Germinal center (tissue), 1 donor: Measurements from ENCODE around the gene DOCK8.
A peak's percentile ranks its signal among the peaks of the same experiment; 100 is the strongest.
"Not testable (repeated sequence)": the region's sequence is repeated elsewhere in the genome, so short reads cannot be mapped to it uniquely, and the experiment has no call there.

Source experiments
- DNase-seq: peaks from one replicate; pipeline ENCODE4 v3.0.0; 2012; ENCODE audit warnings: mixed read lengths, low spot score

DOCK8 gene

DNA sequence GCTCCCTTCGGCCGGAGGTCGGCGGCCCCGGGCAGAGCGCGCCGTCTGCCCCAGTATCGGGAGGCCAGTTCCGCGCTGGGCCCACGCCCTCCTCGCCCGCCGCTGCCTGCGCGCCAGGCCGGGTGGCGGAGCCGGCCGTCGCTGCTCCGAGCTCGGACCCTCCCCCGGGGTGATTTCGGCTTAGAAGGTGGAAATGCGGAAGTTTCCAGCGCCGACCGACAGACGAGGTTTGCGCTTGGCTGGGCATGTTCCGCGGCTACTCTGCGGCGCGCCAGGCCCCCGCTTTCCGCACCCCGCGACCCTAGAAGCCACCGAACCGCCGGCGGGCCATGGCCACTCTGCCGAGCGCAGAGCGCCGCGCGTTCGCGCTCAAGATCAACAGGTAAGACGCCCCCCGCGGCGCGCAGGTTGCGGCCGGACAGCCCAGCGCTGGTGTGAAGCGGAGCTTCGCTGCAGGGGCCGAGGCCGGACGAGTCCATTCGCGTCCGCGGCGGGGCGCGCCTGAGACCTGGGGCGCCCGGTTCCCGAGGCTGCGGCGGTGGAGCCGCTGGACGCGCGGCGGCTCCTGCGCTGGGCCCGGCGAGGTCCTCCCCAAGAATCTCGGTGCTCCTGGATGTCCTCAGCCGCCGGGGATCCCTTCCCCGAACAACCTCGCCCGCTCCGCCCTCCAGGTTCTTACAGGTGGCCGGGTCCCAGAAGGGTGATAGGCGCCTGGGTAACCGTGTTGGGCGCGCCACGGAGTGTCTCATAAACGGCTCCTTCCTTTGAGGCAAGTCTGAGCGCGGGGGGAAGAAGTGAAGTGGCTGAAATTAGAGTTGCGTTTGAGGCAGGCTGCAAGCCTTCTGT is at the start of gene DOCK8:
TSS of gene DOCK8 (plus strand) at position 218 of the 846 bp plus-strand sequence. CDS start at position 330, 112 bp downstream.
- DNase-seq = peak; percentile 81

DNA sequence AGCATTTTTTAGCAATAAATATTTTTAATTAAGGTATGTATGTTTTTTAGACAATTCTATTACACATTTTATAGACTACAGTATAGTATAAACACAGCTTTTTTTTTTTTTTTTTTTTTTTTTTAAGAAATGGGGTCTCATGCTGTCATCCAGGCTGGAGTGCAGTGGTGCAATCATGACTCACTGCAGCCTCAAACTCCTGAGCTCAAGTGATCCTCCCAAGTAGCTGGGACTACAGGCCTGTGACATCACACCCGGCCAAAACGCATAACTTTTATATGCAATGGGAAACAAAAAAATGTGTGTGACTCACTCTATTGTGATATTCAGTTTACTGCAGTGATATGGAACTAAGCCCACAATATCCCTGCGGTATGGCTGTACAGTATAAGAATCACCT is 44.9 kb upstream of the DOCK8 start:
- not testable (repeated sequence) for DNase-seq

DNA sequence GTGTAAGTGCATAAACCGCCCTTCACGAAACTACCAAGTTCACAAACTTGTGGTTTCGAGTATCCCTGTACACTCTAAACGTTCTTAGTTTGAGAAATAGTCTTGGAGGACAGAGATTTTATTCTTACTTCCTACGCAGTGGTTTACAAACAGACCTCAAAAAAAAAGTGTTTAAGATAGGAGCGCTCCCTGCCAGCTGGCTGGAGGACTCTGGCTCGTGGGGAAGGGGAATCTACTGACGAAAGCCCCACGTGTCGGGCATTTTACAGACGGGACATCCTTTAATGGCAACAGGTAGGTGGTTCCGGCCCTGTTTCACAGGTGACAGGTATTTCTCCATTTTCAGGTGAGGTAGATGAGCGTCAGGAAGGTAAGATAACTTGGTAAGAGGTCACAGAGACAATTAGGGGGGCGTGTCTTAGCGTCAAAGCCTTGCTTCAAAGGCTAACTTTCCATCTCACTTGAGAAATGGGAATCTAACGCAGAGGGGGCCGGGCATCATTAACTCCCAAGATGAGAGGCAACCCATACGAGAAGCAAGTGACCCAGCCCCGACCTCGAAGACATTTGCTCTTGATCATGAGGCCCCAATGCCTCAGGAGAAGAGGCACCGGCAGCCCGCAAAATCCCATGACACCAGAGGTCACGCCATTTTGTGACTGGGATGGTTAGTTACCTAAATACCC is 36.4 kb upstream of the DOCK8 start:
- DNase-seq = not testable (repeated sequence)

DNA sequence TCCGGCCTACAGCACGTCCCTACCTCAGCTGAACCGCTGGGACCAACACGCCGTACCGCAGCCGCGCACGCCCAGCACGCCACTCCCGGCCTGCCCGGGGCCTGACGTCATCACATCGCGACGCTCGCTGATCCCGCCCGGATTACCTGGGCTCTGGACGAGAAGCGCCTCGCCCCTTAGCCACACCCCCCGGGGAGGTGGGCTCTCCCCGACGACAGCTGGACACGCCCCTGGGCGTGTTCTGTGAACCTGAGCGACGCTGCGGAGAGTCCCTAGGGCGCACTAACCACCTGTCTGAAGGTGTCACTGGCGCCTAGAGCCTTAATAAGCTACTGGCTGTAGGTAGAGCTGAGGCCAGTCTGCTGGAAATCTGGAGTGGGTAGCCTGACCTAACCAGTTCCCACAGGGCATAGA is 35.7 kb upstream of the DOCK8 start, which contains the start of gene ZNG1A:
TSS of gene ZNG1A (minus strand) at position 87 of the 414 bp plus-strand sequence. CDS start 87 bp downstream, outside the sequence.
- not testable (repeated sequence) for DNase-seq

DNA sequence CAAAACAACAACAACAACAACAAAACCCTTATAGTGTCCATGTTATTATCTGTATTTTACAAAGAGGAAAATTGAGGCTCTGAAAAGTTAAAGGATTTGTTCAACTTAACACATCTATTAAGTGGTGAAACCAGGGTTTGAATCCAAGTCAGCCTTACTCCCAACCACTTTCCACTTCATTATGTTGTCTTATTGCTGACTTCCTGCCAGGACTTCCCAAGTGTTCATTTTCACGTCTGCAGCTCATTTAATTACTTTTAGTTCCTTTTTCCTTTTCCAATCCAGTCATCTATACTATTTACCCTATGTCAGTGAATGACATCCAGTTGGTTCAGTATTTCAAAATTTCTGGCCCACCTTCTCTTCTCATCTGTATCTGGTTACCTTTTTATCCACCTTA is 15.1 kb upstream of the DOCK8 start:
- not testable (repeated sequence) for DNase-seq

DNA sequence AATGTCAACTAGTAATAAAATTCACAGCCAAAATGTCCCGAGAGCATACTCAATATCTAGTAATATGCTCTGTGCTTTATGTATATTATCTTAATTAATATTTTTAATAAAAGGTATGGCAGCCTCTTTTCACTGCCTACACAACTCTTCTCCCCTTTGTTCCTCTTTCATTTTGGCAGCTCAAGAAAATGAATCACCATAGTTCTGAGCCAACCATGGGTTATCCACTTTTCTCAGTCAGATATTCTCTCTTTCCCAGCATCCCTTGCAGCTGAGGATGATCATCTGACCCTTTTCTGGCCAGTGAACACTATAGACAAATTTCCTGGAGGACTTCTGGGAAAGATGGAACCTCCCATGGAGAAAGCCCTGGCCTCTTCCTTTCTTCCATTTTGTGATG is 8.2 kb upstream of the DOCK8 start:
- DNase-seq = no peak

DNA sequence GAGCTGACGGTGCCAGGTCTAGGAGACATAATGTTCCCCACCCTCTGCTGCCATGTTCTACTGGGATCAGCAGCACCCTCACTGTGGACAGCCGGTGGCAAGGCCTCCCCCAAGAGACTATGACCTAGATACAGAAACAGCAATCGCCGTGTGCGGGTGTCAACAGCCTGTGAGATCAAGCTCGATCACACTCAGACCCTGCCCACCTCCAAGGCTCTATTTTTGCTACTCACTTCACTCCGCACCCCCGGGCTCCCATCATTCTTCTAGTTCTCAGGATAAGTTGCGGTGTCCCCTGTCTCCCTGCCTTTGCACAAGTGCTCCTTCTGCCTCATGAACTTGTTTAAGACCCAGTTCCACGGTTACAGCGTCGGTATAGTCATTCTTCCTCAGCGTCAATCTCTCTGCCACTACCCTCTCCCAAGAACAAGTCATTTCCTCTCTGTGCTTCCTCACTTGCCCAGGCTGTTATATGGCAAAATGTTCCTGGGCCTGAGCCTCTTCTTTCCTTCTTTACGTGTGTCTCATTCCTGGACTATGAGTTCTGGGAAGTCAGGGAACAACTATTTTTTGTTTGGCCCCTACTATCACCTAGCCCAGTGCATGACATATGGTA is 5.4 kb upstream of the DOCK8 start:
- no peak for DNase-seq

DNA sequence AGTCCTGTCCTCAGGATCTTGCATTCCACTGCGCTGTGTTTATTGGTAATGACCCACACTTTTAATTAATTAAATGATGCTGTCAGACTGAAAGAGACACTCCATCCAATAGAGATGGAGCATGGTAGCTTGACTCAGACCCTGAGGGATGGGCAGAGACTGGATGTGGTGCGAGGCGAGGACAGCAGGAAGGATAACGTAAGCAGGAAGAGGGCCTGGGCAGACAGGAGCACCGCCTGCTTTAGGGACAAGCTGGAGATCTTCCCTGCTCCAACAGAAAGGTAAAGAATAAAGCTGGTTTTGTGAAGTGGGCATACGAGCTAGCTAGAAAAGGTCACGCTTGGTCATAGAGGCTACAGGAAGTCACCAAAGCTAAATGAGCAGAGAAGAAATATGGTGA is 3.6 kb upstream of the DOCK8 start:
- no peak for DNase-seq

DNA sequence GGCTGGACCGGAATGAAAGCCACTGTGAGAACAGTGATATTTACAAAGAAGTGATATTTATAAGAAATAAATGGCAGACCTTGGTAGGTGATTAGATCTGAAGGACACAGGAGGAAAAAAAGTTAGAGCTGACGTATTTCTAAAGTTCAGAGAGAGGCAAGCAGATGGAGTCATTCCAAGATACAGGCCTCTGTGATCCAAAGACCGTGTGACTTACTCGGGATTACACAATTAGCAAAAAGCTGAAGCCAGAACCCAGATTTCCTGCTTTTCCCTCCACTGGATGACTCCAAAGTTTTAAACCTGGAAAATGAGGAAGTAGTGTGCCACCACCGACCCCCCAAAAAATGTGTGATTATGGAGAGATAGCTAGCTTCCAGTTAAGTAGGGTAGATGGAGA is 3.1 kb upstream of the DOCK8 start:
- no peak for DNase-seq

DNA sequence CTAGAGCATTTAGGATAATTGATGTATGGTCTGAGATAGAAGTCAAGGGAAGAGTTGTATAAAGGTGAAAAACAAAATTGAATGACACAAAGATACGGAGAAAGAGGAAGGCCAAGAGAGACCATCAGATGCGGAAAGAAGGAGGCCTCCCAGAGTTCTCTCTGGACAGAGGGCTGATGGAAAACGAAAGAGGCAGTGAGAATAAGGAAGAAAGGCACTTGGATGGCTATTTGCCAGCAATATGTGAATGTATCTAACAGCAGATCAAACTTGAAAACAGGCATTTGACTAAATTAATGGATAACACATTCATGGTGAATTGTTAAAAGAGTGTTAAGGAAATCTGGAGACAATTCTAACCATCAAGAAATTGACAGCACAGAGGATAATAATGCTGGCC is 2.4 kb upstream of the DOCK8 start:
- no peak for DNase-seq

DNA sequence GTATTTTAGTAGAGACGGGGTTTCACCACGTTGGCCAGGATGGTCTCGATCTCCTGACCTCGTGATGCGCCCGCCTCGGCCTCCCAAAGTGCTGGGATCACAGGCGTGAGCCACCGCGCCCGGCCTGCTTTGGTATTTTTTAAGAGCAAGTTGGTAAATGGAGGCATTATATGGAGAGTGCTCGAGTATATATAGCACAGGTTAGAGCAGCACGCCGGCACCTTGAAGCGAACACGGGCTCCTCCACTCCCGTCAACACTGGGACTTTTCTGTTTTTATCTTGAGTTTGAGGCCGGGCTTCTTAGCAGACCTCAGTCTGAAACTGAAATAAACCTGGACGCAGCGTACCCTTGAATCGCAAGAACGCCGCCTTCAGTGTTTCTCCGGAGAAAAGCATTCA is 764 bp upstream of the DOCK8 start:
- DNase-seq = not testable (repeated sequence)

DNA sequence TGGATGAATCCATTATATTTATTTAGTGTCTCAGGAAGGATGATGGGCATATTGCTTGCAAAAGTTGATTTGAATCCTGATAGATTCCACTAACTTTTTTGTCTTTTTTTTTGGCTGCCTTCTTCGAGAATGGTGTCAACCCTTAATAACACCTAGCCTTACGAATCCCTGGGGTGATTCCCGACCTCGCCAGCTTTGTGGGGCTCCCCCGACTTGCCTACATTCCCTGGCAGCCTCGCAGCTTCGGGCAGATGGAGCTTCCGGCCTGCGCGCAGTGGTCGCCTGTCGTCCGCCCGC is 366 bp upstream of the DOCK8 start:
- DNase-seq = no peak

DNA sequence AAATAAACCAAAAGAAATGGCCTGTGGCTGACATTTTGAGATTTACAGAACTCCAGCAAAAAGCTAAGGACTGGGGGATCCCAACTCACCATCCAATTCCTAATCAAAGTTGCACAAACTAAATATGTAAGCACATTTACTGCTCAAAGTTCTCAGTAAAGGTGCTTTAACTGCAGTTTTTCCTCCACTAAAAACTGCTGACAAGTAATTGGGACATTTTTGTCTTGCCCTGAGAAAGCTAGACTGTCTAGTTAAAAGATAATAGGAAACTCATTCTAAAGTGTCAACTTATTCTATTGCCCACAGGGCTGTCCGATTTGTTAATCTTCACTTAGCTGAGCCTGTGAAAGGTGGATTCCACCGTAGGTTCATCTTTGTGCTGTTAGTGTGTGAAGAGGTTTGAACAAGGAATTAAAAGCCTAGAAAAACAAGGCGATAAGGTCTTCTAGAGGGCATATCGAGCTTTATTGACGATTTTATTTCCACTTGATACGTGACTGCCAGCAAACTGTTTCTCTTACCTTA is 1.0 kb downstream of the DOCK8 start:
- DNase-seq = no peak

DNA sequence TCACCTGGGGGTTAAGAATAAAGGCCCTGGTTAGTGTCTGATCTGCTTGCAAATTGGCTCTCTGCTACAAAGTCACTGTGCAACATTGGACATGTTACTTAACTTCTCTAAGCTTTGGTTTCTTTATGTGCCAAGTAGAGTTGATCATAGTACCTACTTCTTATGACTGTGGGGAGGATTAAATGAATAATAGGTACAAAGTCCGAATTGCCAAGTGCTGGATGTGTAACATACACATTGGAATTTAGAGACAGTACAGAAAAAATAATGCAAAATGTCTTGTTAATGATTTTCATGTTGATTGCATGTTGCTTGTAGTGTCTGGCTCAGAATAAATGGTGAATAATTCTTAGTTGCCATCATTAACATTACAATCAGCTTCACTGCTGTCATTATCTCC is 2.2 kb downstream of the DOCK8 start:
- DNase-seq = no peak

DNA sequence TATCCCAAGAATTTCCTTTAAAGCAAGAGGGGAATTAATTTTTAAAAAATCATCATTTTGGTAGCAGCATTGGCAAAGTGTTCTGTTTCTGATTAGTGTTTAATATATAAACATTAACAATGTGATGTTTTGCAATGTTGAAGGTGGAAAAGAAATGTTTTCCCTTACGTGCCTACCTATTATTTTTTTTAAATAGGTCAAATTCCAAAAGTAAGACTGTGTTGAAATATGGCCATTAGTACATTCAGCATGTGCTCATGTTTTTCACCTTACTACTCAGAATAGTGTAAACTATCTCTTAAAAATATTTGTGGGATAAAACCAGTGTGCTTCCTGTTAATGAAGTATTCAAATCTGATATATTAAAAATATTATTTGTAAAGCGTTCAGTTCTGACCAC is 3.3 kb downstream of the DOCK8 start:
- DNase-seq = no peak

DNA sequence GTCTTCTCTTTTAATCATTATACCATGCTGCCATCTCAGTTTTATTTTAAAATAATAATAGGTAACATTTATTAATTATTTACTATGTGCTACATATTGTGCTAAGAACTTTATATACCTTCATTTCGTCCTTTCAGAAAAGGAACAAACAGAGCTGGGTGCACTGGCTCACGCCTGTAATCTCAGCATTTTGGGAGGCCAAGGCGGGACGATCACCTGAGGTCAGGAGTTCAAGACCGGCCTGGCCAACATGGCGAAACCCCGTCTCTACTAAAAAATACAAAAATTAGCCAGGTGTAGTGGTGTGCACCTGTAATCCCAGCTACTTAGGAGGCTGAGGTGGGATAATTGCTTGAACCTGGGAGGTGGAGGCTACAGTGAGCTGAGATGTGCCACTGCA is 4.4 kb downstream of the DOCK8 start:
- DNase-seq = not testable (repeated sequence)

DNA sequence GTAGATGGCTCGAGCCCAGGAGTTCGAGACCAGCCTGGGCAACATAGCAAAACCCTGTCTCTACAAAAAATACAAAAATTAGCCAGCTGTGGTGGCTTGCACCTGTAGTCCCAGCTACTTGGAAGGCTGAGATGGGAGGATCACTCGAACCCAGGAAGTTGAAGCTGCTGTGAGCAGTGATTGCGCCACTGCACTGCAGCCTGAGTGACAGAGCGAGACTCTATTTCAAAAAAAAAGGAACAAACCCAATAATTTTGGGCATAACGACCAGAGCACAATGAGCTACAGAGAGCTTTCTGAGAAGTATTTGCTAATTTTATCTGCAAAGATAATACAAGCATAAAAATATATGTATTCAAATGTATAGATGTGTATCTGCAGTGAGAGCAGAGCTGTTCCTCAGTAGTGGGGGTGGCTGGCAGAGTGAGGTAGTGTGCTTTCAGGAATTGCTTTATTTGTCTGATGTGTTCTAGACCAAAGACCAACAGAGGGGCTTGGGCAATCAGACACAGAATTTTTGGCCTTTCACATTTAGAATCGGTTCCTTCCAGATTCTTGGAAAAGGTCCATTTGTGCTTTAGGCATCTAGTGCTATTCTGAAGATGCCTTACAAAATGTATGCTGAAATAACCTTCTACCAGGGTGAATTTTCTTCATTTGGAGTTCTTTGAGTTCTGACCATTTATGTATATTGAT is 5.2 kb downstream of the DOCK8 start:
- DNase-seq = no peak

DNA sequence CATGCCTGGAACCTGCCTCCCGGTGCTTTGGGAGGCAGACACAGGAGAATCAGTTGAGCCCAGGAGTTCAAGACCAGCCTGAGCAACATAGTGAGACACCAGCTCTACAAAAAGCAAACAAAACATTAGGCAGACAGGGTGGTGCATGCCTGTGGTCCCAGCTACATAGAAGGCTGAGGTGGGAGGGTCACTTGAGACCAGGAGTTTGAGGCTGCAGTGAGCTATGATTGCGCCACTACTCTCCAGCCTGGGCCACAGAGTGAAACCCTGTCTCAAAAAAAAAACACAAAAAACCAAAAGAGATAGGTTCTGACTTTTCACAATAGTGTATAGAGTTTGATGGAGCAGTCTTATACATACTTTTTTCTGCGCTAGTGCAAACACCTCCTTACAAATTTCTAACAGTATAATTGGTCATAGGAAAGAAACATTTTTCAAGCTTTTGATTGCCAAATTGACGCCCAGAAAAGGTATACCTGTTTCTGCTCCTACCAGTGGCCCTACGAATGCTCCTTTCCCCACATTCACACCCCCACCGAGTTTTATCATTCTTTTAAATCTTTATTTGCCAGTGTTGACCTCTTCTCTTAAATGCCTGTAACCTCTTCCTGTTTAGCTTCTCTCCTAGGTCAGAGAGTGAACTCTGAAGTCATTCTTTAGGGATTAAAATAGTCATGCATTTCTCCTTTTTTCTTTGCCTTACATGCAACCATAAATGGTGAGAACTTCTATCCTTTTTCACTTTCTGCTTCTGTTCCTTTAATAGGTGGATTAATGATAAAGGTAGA is 7.5 kb downstream of the DOCK8 start:
- DNase-seq = no peak

DNA sequence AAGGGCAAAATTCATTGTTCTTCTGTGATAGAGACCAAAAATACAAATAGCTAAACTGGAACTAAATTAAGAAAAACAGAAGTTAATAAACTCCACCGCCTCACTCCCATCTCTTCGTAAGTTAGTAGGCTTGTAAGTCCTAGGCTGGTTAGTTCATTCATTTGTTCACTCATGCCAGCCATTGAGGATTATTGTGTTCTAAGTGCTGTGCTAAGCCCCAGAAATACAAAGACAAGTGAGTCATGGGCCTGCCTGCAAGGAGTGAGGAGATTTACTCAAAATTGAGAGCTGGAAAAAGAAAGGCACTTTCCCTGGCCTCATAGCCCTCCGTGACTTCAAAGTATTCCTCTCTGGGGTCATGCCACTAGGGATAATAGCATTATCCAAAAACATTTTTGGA is 8.5 kb downstream of the DOCK8 start:
- no peak for DNase-seq

DNA sequence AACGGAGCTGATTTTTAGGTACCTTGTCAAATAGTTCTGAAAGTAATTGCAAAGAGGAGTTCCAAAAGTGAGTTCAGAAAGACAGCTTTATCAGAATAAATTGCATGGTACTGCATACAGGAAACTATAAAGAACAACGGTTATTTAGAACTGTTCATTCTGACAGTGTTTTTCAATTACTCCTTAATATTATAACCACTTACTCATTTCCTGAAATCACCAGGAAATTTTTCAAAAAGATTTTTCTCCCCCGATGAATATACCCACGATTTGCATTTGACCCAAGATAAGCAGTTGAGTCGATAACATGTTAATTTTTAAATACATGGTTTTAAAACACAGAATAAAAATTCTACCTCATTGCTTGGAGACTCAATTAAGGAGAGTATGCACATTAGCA is 9.4 kb downstream of the DOCK8 start:
- DNase-seq = no peak
